Loucy (cell line): ENCODE results near the gene TIMP2.

Experiments used
- H2AFZ ChIP-seq: fragments of 200-600 bp; sonication (generic); 2 replicates; pipeline ENCODE4 v1.6.0; 2016; ENCODE audit warnings: antibody characterized with exemption, mild to moderate bottlenecking, low read length, moderate library complexity
- H3F3A ChIP-seq: fragments of 200-600 bp; 2 replicates; pipeline ENCODE4 v1.6.0; 2016; ENCODE audit warnings: antibody characterized with exemption, low read depth, mild to moderate bottlenecking
- H3K27me3 ChIP-seq: fragments of 200-600 bp; sonication (generic); 2 replicates; pipeline ENCODE4 v1.6.1; 2014; ENCODE audit warnings: low read length, mild to moderate bottlenecking; ENCODE audit not compliant: insufficient read depth, poor library complexity, severe bottlenecking
- H3K36me3 ChIP-seq: fragments of 200-600 bp; sonication (generic); 2 replicates; pipeline ENCODE4 v1.6.1; 2016; ENCODE audit warnings: low read length; ENCODE audit not compliant: insufficient read depth
- H3K4me1 ChIP-seq: fragments of 200-600 bp; sonication (generic); 2 replicates; pipeline ENCODE4 v1.5.1; 2014; ENCODE audit warnings: low read length, mild to moderate bottlenecking; ENCODE audit not compliant: insufficient read depth, poor library complexity, severe bottlenecking
- H3K4me2 ChIP-seq: fragments of 200-600 bp; sonication (generic); 2 replicates; pipeline ENCODE4 v1.6.0; 2014; ENCODE audit warnings: antibody characterized with exemption, low read length, low read depth, mild to moderate bottlenecking; ENCODE audit not compliant: poor library complexity, severe bottlenecking
- H3K4me3 ChIP-seq: fragments of 200-600 bp; sonication (generic); 2 replicates; pipeline ENCODE4 v1.5.1; 2014; ENCODE audit warnings: low read length, mild to moderate bottlenecking, mixed read lengths; ENCODE audit not compliant: poor library complexity, severe bottlenecking
- H3K79me2 ChIP-seq: fragments of 200-600 bp; sonication (generic); 2 replicates; pipeline ENCODE4 v1.6.1; 2014; ENCODE audit warnings: low read length; ENCODE audit not compliant: insufficient read depth
- H3K9ac ChIP-seq: fragments of 200-600 bp; sonication (generic); 2 replicates; pipeline ENCODE4 v1.6.0; 2014; ENCODE audit warnings: mild to moderate bottlenecking, low read depth, low read length, moderate library complexity; ENCODE audit not compliant: poor library complexity, severe bottlenecking
- H3K9me2 ChIP-seq: fragments of 200-600 bp; sonication (generic); replicated peaks from 2 replicates; pipeline ENCODE4 v1.6.1; 2016; ENCODE audit warnings: low read depth, low read length, mixed read lengths
- H3K9me3 ChIP-seq: fragments of 200-600 bp; sonication (generic); 2 replicates; pipeline ENCODE4 v1.6.1; 2014; ENCODE audit warnings: mild to moderate bottlenecking, antibody characterized with exemption, low read length, low read depth; ENCODE audit not compliant: insufficient read depth
- H4K20me1 ChIP-seq: fragments of 200-600 bp; sonication (generic); 2 replicates; pipeline ENCODE4 v1.6.0; 2014; ENCODE audit warnings: antibody characterized with exemption, low read length, mild to moderate bottlenecking; ENCODE audit not compliant: insufficient read depth, poor library complexity, severe bottlenecking
- CTCF ChIP-seq: fragments of 200-600 bp; sonication (generic); conservative IDR thresholded peaks from 2 replicates; pipeline ENCODE4 v1.5.1; 2014; ENCODE audit warnings: mild to moderate bottlenecking, antibody characterized with exemption, low read length
- EZH2phosphoT487 ChIP-seq: fragments of 200-600 bp; IDR thresholded peaks from 2 replicates; pipeline ENCODE4 v1.6.1; 2018; ENCODE audit warnings: antibody characterized with exemption, mild to moderate bottlenecking, moderate library complexity, borderline replicate concordance

TIMP2 gene

GRCh38 chr17:78933025-78933958, 8.1 kb upstream of the TIMP2 start:
- Histone ChIP-seq H4K20me1 (no peaks in the 10 kb centered on the region), H3K4me2 (no peak overlapping the region), H3K4me3 (no peak overlapping the region), H3K9ac (no peak overlapping the region), H3K4me1 (no peaks in the 10 kb centered on the region), H3F3A (no peaks in the 10 kb centered on the region), H2AFZ (no peak overlapping the region; the same call in 1 of the 2 replicates), H3K27me3 (no peaks in the 10 kb centered on the region), H3K9me3 (no peaks in the 10 kb centered on the region), H3K9me2 (no peaks in the 10 kb centered on the region), H3K36me3 (no peaks in the 10 kb centered on the region), H3K79me2 (no peaks in the 10 kb centered on the region)
- TF ChIP-seq CTCF (no peak), EZH2phosphoT487 (no peak)

- Histone ChIP-seq H3K9me2 (no peaks in the 10 kb centered on the region), H2AFZ (no peak overlapping the region), H3K9me3 (no peaks in the 10 kb centered on the region), H3K4me3 (no peak overlapping the region), H3K4me2 (no peak overlapping the region), H3K9ac (no peak overlapping the region), H3K79me2 (no peaks in the 10 kb centered on the region), H4K20me1 (no peaks in the 10 kb centered on the region), H3K36me3 (no peaks in the 10 kb centered on the region), H3K4me1 (peaks cover 7% of the 10 kb centered on the region), H3K27me3 (no peaks in the 10 kb centered on the region), H3F3A (no peaks in the 10 kb centered on the region)
- TF ChIP-seq EZH2phosphoT487: no peak
- TF ChIP-seq CTCF: no peak
Measured at GRCh38 chr17:78929908-78930775, 5.0 kb upstream of the TIMP2 start.

- peak overlapping the region; percentile 87 for H2AFZ ChIP-seq
- TF ChIP-seq EZH2phosphoT487: no peak
- TF ChIP-seq CTCF: no peak
- H3K4me3 ChIP-seq: peak overlapping the region; percentile 65
- peak overlapping the region; percentile 68 for H3K9ac ChIP-seq
- H3K4me2 ChIP-seq: peak overlapping the region; percentile 67
- no peaks in the 10 kb centered on the region for H3K27me3 ChIP-seq
- peaks cover 29% of the 10 kb centered on the region for H3K4me1 ChIP-seq
- no peaks in the 10 kb centered on the region for H3K36me3 ChIP-seq
- peaks cover 30% of the 10 kb centered on the region; the same call in 1 of the 2 replicates for H3K79me2 ChIP-seq
- H4K20me1 ChIP-seq: no peaks in the 10 kb centered on the region
- no peaks in the 10 kb centered on the region for H3K9me2 ChIP-seq
- no peaks in the 10 kb centered on the region for H3K9me3 ChIP-seq
- H3F3A ChIP-seq: no peaks in the 10 kb centered on the region
Measured at GRCh38 chr17:78925662-78926555, 722 bp upstream of the TIMP2 start.
